Fibroblast of skin of left biceps (primary cell): ENCODE measurements around the gene CD55.

Experiments
- DNase-seq, 2 experiments: peaks; one replicate each; pipeline ENCODE4 v3.0.0-alpha.2; 2013; ENCODE audit warnings: low read depth in 2 of 2

CD55 gene

DNA sequence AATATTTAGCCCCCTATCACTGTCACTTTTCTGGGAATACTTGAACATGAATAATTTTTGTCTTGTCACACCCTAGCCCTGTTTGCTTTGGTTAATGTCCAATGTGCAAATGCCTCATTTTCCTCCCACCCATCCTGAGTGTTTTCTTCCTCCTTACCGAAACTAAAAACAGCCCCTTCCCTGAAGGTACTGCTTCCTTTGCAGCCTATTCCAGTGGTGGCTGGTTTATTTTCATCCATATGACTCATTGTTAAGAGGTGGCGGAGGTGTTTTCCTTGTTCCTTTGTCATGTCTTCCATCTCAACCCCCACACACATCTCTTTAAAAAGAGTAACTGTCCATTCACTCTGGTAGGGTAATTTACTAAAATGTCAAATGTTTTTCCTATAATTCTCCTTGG, 40.4 kb downstream of the CD55 start:
- DNase-seq, result no peak

GRCh38 chr1:207362962-207363860, 41.7 kb downstream of the CD55 start:
- no peak for DNase-seq

DNA sequence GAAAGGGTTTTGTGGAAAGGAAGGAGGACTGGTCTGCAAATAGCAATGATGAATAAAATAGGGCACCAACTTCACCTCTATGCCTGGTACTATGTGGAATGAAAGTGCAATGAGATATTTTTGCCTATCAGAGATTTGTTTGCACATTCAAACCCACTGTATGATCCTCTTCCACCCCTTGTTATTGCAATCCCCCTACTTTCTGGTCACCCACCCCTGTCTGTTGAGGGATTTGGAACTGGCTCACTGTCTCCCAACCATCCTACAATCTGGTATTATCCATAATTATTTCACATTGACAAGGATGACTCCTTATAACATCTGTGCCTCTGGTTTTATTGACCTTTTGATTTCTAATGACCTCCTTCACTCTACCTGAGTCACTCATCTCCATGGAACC, 42.4 kb downstream of the CD55 start:
- no peak for DNase-seq

GRCh38 chr1:207364614-207365013, 43.1 kb downstream of the CD55 start:
- DNase-seq, result no peak

- no peak for DNase-seq
These were observed 43.6 kb downstream of the CD55 start for GRCh38 chr1:207365063-207365462.

DNA sequence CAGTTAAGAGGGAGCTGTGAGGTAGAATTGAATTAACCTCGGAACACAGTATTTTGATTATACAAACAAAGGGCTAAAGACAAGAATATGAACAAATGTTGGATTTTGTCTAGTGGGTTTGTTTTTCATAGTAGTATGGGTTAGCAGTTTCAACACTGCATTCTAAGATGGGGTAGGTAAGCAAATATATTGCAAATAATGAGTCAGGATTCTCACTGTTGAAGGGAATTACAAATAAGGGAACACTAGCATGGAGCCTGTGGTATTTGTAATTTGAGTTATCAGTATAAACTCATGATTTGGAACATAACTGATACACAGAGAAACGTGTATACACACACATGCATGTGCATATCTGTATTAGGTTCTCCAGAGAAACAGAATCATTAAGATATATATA, 44.5 kb downstream of the CD55 start:
- no peak for DNase-seq

DNA sequence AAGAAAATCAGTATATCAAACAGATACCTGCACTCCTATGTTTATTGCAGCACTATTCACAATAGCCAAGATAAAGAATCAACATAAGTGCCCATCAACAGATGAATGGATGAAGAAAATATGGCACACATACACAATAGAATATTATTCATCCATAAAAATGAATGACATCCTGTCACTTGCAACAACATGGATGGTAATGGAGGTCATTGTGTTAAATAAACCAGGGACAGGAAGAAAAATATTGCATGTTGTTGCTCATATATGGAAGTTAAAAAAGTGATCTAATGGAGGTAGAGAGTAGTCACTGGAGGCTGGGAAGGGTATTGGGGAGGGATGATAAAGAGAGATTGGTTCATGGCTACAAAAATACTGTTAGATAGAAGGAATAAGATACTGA, 67.2 kb downstream of the CD55 start:
- no peak for DNase-seq

GRCh38 chr1:207389728-207390464, 68.4 kb downstream of the CD55 start:
- DNase-seq, result peak in 1 of 2 experiments; percentile 4

DNA sequence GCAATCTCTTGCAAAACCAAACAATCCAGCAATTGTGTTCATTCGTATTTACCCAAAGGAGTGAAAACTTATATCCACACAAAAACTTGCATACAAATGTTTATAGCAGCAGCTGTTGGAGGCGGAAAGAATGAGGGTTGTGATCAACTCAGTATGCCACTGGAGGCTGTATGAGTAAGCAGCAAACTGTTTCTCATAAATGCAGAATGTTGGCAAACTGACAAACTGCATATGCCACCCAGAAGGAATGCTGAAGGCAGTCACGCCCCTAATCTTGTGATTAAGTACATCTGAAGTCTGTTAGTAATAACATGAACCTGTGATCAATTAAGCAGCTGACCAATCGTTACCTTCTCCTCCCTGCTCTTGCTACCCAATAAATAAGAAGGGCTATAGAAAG, 72.1 kb downstream of the CD55 start:
- peak; percentile 91 to 94 for DNase-seq

DNA sequence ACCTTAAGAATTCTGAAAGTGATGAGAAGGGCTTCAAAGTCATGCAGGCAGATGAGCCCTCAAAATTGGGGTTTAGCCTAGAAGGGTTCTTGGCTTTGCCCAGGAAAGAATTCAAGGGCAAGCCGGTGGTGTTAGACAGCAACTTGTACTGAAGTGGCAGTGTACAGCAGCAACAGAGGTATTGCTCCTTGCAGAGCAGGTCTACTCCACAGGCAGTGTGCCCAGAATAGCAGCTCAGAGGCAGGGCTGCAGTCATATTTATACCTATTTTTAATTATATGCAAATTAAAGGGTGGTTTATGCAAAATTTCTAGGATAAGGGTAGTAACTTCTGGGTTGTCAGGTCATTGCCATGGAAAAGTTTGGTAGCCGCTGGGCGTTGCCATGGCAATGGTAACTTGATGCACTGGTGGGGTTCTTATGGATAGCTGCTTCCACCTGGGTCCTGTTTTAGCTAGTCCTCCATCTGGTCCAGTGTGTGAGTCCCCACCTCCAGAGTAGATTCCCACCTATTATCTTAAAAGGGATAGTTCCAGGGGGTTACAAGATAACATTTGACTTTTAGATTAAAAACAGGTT, 74.8 kb downstream of the CD55 start:
- no peak for DNase-seq

GRCh38 chr1:207397525-207397926, 76.0 kb downstream of the CD55 start:
- no peak for DNase-seq

DNA sequence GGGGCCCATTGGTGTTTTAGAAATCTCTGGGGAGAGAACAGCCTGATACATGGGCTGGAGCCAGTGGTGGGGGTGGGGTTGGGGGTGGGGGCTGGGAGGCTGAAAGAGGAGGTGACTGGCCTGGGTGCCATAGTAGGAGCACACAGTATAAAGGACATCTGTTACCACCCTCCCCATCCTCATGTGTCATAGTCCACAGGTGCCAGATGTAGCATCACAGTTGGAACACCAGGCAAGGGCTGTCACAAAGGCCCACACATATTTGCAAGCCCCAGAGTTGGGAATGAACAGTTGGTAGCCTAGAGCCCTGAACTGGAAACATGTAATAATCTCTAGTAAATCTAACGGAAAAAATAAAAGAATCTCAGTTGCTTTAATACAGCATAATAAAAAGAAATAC, 77.5 kb downstream of the CD55 start:
- no peak for DNase-seq

DNA sequence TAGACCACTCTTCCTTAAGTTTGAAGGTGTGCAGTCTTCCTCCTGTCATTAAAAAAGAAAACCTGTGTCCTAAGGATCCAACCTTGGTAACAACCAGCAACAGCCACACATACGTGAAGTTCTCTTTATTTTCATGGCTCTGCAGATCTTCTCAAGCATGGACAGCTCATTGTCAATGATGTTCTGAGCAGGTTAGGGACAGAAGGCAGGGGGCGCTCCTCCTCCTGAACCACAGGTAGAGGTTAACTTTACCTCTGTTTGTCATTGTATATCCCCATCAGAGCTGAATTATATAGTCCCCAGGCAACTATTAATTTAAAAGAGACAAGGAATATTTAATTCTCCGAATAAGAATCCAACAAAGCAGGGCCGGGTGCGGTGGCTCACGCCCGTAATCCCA, 80.1 kb downstream of the CD55 start:
- DNase-seq, result no peak

DNA sequence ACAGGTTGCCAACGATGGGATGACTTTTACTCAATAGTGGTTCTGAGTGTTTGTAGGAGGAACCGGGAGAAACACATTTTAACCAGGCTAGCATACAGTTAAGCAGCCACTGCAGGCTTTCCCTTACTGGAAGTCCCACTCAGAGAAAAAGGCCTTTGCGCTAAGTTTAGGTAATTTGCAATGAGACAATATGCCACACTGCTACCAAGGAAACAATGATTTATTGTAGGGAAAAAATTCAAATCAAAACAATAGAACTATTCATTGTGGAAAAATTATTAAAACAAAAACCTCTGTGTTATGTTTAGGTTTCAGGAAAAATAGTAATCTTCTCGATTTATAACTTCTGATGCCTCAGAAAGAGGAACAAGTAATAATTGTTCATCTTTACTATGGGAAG, 81.3 kb downstream of the CD55 start:
- no peak for DNase-seq

GRCh38 chr1:207404849-207405525, 83.5 kb downstream of the CD55 start:
- peak; percentile 25 to 33 for DNase-seq

DNA sequence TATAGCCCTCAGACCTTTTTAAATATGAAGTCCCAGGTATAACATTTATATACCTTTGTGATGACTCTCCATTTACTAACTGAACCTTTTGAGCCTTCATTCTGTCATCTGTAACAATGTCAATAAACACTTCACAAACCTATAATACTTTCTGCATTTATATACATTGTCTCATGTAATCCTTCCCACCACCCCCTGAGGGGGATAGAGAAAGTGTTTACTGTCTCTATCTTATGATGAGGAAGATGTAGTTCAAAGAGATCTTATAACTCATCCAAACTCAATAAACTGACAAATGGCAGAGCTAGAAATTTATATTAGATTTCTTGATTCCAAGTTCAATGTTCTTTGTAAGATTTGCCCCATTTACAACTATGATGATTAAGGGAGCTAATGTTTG, 84.3 kb downstream of the CD55 start:
- DNase-seq, result no peak

DNA sequence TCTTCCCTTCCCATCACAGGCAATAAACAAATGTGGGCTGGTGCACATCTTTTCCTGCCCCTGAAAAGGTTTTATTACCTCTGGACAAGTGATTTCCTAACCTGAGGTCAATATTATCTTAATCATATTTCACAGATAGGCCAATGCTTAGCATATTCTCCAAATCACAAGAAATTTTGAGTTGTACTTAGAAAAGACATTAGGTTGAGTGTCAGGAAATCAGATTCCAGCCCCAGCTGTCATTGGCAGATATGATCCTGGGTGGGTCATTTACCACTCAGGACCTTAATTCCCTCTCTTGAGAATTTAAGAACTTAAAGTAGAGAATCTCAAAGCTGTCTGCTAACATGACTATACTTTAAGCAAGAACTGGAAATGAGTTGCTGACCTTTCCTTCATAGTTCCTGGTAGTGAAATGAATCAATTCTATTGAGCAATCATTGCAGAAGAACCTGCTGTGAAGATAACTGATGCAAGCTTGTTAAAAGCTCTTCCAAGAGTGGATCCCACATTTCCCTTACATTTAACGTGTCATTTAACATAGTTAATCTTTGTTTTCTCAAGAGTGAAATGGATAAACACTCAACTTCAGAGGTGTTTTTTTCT, 86.3 kb downstream of the CD55 start:
- DNase-seq, result peak in 1 of 2 experiments; percentile 4
